HUDEP-2 (cell line): ENCODE results near the gene GPR18.
"Not testable (repeated sequence)": the region's sequence is repeated elsewhere in the genome, so short reads cannot be mapped to it uniquely, and the experiment has no call there.

Source experiments
- DNase-seq, 76 experiments: peaks; one replicate each; lab custom pipeline; 2025; ENCODE audit not compliant: unreplicated experiment in 76 of 76; lab: John Stamatoyannopoulos, UW

GPR18 gene

DNA sequence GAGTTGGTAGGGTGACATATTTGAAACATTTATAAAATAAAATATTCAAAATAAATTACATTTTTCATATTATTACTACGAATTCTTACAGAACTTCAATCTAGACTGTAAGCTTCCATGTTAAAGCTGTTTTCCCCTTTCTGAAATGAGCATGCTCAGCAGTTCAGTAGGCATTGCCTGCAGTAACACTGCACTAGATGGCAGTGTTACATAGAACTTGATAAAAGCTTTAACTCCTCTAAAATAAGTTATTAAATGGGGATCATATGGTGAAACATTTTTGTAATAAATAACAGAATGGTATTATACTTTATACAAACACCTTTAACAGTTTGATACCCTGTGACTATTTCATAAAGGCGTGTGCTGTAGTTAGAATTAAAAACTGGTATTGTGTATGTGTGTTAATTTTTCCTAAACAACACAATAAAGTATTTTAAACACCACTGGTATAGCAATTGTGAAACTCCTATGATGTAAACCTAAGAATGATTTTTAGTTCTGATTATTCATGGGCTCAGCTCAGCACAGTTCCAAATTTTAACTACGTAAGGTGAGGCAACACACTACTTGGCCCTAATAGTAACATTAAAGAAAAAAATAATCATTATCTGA is 11.6 kb upstream of the GPR18 start:
- peak in 24 of 76 experiments; percentile 3 to 61 (median 17) for DNase-seq

DNA sequence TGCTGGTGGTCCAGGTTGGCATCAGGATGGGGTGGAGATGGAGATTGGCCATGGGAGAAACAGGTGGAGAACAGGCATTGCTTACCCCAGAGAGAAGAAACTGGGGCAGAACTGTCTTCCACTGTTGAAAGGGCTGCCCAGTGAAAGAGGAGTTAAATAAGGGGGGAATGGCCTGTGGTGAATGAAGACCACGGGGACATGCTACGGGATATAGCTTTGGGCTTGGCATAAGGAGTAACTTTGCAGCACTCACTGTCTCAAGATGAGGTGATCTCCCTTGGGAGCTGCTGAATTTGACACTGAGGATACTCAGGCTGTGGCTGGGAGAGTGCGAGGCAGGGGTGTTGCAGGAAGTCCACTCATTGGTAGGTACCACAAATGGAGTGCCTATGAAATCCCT is 10.6 kb upstream of the GPR18 start:
- no peak for DNase-seq

DNA sequence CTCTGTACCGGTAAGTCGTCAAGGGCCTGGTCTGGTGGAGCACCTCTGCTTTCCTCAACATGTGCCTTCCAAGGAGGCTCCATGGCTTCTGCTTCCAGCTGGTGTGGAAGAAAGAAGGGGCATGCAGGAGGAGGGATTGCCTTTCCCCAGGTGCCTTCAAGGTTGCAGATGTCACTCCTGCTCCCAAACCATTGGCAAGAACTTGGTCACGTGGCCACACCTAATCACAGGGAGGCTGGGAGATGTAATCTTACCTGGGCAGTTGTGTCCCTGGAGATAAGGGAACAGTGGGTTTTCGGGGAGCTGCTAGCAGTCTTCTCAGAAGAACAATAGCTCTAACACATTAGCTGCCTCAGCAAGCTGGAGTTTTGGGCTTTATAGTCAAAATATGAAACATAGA is 9.7 kb upstream of the GPR18 start:
- peak in 69 of 76 experiments; percentile 6 to 81 (median 45) for DNase-seq

DNA sequence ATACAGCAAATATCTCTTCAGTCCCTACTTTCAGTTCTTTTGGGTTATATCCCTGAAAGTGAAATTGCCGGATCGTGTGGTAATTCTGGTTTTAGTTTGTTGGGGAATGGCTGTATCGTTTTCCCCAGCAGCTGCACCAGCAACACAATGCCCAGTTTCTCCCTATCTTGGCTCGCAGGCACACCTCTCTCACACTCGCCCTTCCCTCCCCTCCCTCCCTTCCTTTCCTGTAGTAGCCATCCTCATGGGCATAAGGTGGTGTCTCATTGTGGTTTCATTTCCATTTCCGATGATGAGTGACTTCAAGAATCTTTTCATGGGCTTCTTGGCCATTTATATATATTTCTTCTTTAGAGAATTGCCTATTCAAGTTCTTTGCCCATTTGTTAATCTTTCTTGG is 8.6 kb upstream of the GPR18 start:
- peak in 68 of 76 experiments; percentile 3 to 72 (median 34) for DNase-seq

DNA sequence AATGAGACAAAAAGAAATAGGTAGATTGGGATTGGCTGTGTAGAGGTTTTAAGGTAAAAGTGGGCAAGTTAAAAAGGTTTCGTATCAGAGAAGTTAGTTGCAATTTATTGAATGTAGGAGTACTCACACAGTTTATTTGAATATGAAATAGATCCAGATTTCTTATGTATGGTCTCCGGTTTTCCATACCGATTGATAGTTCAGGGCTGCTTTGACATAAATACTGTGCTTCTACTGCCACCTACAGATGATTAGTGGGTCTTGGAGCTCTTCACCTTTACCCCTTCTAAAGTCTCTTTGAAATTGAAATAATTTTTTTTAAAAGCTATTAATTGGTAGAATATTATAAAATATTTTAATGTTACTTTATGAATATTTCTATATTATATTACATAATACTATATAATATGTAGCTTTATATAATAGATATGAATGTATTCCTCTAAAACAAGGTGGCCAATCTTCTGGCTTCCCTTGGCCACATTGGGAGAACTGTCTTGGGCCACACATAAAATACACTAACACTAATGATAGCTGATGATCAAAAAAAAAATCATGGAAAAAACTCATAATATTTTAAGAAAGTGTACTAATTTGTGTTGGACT is 7.7 kb upstream of the GPR18 start:
- DNase-seq = peak in 27 of 76 experiments; percentile 1 to 60 (median 29)

DNA sequence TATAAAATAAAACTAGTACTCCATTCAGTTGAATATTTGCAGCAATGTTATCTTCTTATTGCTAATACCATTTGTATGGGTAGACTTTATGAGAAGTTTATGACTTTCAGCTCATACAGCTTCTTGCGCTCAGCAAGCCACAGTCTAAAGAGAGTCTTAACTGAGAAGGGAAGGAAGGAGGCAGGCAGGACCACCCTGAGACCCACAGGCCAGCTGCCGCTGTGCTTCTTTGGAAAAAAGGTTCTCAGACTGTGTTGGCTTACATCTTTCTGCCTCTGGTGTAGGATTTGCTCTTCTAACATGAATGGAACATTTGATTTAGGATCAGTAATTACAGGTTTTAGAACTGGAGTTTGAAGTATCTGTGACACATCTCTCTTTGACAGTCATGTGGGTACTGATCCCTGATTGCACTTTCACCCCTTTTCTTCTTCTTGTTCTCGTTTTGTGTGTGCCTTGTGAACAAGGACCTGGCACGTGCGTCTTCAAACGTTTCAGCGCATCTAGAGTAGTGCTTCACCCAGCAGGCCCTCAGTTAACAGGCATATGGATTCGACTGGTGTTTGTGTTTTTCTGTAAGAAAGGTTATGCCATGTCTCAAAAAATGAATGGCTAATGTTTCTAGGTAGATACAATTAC is 7.1 kb upstream of the GPR18 start:
- DNase-seq = no peak

DNA sequence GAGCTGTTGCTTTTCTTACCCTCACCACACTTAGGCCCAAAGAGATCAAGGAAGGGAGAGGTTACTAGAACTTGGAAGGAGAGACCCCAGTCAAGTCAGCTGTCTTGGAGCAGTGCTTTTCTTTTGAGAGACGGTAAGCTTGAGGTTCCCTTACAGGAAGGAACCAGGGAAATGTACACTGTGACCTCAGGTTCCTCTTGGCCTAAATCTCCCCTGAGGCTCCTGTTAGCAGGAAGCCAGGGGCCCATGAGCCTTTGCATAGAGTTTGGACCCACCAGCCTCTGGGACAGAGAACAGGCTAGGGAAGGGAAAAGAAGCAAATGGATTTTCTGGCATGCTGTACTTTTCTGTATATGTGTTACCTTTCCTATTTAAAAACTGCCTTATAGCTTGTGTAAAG is 5.9 kb upstream of the GPR18 start:
- DNase-seq = no peak

DNA sequence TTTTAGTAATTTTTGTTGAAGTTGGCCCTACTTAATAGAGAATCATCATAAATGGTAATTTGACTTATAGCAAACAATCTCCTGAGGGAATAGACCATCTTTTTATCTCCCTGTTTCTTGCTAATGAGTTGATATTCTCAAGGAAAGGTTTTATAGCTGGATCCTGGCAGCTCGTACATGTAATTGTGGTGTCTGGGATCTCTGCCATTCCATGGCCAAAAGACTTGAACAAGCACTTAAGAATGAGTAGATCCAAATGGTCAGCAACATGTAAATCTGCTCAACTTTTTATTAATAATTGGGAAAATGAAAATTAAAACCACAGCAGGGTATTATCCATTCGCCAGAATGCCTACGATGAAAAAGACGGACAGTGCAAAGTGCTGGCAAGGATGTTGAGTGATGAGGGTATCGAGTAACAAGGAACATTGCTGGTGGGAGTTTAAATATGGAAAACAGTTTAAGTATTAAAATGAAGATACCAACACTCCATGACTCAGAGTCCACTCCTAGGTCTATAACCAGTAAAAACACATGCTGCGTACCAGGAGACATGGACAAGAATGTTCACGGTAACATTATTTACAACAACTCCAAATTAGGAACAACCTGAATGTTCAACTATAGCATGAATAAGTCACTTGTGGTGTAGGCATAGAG is 5.1 kb upstream of the GPR18 start:
- no peak for DNase-seq

DNA sequence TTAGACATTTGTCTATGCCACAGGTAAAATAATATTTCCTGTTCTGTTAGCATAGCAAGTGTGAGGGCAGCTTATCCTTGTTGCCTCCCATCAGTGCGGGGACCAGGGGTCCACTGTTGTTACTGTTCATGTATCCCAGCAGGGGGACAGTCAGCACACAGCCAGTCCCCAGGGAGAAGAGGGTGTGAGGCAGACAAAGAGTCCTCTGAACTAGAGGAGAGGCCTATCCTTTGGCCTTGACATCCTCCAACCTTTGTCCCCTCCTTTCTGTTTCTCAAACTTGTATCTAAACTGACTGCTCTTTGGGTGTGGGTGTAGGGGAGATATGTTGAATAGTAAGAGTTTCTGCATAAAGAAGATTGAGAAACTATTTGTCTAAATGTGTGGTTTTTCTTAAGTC is 2.9 kb upstream of the GPR18 start:
- peak in 1 of 76 experiments; percentile 4 for DNase-seq

DNA sequence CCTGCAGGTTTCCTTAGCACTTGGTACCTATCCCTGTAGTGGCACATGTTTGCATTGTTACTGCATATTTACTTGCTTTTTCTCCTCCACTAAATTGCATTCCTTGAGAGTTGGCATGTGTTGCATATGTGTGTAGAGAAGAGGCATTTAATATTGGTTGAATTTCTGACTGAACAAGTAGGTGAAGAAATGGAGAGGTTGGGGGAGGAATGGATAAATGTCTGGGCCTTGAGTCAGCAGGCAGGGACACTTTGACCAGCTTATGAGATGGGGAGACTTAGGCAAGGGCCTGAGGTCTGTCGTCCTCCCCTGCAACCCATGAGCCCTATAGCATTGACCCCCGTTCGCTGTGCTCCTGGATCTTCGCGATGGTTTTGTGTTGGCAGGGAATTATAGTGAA is 2.0 kb upstream of the GPR18 start:
- no peak for DNase-seq

DNA sequence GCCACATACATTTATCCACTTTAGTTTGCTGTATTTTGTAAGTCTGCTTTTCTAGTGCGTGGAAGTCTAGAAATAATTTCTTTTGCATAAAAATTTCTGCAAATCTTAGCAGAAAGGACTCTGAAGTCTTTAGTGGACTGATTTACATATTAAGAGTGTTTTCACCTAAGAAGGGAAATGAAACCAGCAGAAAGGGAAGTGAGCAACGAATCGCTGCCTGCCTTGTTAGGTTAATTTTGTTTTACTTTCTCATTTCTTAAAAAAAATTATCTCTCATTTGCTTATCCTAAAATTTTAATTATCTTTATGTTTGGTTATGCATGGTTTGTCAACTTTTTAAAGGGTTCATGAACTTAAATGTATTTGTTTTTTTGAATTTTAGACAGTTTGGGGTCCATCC is 767 bp upstream of the GPR18 start:
- DNase-seq = no peak

DNA sequence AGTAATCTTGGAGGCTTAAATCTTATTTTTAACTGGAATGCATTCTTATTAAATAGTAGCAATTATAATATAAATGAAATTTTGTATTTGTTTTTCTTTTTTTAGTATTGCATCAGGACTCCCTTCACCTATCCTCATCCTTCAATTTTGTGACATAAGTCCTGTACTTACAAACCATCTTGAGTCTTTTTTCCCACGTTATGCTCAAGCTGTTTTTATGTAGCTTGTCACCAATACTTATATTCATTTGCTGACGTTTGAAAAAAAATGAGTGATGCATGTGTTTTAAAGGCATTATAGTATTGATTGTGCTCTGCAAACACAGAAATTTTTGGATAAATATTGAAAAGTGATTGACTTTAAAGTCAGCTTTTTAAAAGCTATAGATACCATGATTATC is 888 bp downstream of the GPR18 start:
- no peak for DNase-seq

DNA sequence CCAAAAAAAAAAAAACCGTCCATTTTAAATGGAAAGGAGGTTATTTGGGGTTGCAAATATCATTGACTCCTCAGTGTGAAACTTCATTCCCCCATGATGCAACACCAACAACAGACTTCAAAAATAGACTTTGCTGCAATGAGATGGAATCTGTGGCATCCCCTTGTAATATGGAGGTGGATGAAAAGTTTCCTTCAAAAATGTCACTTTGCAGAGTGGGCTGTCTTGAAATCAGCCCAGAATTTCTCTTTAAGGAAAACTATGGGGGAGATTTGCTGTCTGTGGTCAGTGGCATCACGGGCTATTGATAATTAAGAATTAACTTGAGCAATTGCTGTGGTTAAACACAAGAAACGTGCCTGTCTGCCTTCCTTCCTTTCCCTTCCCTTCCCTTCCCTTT is 1.5 kb downstream of the GPR18 start:
- no peak for DNase-seq

DNA sequence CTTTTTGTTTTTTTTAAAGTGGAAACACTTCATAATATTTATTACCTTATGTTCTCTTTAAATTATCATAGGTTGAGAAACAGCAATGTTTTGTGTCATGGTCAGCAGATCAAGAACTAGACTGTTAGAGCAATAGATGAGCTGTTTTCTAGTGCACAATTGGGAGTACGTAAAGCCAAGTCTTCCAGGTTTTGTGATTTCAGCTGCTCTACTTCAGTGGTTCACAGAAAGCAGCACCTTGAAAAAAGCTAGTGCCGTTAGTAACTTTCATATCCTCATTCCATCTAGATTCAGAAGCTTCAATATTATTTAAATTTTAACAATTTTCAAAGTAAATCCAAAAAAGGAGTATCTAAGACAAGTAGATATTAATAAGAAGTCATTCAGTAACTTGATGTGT is 1.9 kb downstream of the GPR18 start:
- no peak for DNase-seq

DNA sequence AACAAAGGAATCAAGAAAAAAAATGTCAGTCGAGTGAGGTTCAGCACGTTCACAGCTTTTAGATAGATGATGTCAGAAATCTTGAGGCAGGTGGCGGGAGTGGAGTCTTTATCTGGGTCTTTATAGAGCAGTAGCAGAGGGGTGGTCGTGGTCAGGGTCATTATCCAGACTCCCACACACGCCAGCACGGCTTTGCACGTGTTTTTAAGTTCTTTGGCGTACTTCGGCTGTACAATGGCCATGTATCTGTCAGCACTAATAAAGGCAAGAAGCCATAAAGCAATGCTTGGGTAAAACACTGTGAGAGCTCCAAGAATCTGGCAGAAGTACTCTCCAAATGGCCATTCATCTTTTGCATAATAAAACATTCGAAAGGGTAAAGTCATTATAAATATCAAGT is 2.9 kb downstream of the GPR18 start:
- DNase-seq = no peak

DNA sequence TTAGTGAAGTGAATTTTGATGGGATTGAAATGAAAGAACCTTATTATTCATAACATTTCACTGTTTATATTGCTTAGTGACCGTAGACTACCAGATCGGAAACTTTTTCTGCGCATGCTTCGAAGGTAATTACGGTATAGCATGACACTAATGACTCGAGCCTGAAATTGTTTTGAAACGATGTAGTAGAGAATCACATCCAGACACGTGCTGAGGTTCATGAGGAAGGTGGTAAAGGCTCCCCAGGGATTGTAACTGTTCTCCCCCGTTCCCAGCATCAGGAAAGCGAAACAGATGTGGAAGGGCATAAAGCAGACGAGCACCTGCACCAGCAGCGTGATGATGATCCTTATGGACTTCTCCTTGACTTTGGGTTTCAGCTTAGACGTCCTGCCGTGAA is 3.3 kb downstream of the GPR18 start:
- no peak for DNase-seq

DNA sequence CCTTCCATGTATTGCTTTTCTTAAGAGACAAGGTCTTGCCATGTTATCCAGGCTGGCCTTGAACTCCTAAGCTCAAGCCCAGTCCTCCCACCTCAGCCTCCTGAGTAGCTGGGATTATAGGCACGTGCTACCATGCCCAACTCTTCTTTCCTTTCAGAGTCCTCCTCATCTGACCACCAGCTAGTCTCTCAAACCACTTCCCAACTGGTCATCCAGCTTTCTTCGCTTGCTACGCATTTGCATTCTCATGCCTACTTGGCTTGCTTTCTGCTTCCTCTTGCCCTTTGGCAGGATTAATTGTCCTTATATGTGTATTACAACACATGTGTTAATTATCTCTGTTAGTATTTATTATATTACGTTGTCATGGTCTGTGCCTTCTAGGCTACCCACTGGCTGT is 6.3 kb downstream of the GPR18 start:
- no peak for DNase-seq

DNA sequence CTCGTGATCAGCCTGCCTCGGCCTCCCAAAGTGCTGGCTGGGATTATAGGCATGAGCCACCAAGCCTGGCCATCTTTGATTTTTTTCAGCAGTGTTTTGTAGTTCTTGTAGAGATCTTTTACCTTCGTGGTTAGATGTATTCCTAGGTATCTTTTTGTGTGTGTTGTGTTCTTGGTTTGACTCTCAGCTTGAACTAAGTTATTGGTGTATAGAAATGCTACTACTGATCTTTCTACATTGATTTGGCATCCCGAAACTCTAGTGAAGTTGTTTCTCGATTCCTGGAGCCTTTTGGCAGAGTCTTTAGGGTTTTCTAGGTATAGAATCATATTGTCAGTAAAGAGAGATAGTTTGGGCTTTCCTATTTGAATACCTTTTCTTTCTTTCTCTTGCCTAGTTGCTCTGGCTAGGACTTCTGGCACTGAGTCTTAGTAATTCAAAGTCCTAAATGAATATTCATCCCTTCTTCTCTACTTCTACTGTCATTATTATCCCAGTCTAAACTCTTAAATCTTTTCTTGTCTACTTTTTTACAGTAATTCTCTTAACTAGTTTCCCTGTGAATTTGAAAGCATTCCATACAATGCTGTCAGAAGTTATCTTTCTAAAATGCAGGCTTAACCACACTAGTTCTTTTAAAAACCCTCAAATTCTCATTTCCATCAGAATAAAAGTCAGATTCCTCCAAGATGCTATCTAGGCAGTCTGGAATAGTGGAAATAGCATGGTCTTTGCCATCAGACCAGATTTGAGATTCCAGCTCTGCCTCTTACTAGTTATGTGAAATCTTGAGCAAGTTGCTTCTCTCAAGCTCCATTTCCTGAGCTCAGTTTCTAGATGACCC is 7.0 kb downstream of the GPR18 start:
- DNase-seq = no peak

DNA sequence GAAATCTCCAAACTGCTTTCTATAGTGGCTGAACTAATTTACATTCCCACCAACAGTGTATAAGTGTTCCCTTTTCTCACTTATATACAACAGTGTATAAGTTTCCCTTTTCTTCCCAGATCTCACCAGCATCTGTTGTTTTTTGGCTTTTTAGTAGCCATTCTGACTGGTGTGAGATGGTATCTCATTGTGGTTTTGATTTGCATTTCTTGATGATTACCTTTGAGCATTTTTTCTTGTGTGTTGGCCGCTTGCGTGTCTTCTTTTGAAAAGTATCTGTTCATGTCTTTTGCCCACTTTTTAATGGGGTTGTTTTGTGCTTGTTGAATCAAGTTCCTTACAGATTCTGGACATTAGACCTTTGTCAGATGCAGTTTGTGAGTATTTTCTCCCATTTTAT is 8.6 kb downstream of the GPR18 start:
- DNase-seq = not testable (repeated sequence)

DNA sequence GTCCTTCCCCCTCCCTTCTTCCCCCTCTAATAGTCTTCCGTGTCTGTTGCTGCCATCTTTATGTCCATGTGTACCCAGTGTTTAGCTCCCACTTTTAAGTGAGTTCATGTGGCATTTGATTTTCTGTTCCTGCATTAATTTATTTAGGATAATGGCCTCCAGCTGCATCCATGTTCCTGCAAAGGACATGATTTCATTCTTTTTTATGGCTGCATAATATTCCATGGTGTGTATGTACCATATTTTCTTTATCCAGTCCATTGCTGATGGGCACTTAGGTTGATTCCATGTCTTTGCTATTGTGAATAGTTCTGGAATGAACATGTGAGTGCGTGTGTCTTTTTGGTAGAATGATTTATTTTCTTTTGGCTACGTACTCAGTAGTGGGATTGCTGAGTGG is 9.0 kb downstream of the GPR18 start:
- not testable (repeated sequence) for DNase-seq

DNA sequence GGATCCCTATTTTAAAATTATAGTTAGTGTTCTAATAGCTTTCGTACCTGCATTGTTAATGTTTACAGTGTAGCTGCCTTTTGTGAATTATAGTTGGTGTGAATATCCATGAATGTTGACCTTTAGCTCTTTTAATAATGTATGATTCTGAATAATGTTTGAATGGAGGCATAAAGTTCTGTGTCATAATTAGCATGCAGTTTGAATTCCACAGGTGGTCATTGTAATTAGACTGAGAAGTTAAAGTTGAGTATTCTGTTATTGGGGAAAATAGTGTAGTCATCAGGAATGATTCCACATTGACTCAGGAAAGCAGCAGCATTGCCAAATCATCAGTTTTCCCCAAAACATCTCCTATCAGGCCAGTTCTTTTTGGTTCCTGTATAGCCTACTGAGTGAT is 12.1 kb downstream of the GPR18 start:
- no peak for DNase-seq
